GM04504 (cell line): ENCODE results near the gene TXLNG.
A peak's percentile ranks its signal among the peaks of the same experiment; 100 is the strongest.
"Not testable (repeated sequence)": the region's sequence is repeated elsewhere in the genome, so short reads cannot be mapped to it uniquely, and the experiment has no call there.

ENCODE experiments used
- DNase-seq: peaks from one replicate; pipeline ENCODE4 v3.0.0-alpha.2; 2012; ENCODE audit warnings: low read depth

The TXLNG gene

GRCh38 chrX:16839219-16839851 is 53.1 kb downstream of the TXLNG start:
- DNase-seq = no peak

GRCh38 chrX:16839852-16840460 is 53.7 kb downstream of the TXLNG start:
- no peak for DNase-seq

- DNase-seq = no peak
Measured at GRCh38 chrX:16842684-16843083, 56.4 kb downstream of the TXLNG start.

GRCh38 chrX:16843208-16843909 is 57.1 kb downstream of the TXLNG start:
- DNase-seq = no peak

GRCh38 chrX:16845686-16846085 is 59.4 kb downstream of the TXLNG start:
- no peak for DNase-seq

- no peak for DNase-seq
Measured at GRCh38 chrX:16848541-16848940, 62.3 kb downstream of the TXLNG start.

GRCh38 chrX:16851421-16851820 is 65.2 kb downstream of the TXLNG start:
- DNase-seq = no peak

- no peak for DNase-seq
Measured at GRCh38 chrX:16851827-16852226, 65.6 kb downstream of the TXLNG start.

- DNase-seq = no peak
Measured at GRCh38 chrX:16852617-16853179, 66.4 kb downstream of the TXLNG start.

GRCh38 chrX:16853537-16853936 is 67.3 kb downstream of the TXLNG start:
- no peak for DNase-seq

- no peak for DNase-seq
Measured at GRCh38 chrX:16855363-16856075, 69.3 kb downstream of the TXLNG start.

- DNase-seq = not testable (repeated sequence)
Measured at GRCh38 chrX:16856076-16856404, 69.8 kb downstream of the TXLNG start.

GRCh38 chrX:16856744-16857143 is 70.5 kb downstream of the TXLNG start:
- no peak for DNase-seq

GRCh38 chrX:16862829-16863228 is 76.6 kb downstream of the TXLNG start:
- DNase-seq = no peak

GRCh38 chrX:16867947-16868346 is 81.7 kb downstream of the TXLNG start:
- no peak for DNase-seq

GRCh38 chrX:16868920-16869319 is 82.7 kb downstream of the TXLNG start:
- no peak for DNase-seq

- DNase-seq = no peak
Measured at GRCh38 chrX:16869393-16870094, 83.3 kb downstream of the TXLNG start.

GRCh38 chrX:16870095-16870861 is 84.0 kb downstream of the TXLNG start, which contains the start of gene RBBP7:
TSS of gene RBBP7 (minus strand) at chrX:16870362. CDS start at chrX:16870053, 309 bp downstream.
- DNase-seq = peak; percentile 89

GRCh38 chrX:16870862-16871815 is 84.9 kb downstream of the TXLNG start:
- DNase-seq = no peak

- no peak for DNase-seq
Measured at GRCh38 chrX:16873106-16873505, 86.8 kb downstream of the TXLNG start.
